ENCODE measurements around the gene WASF3.
A peak's percentile ranks its signal among the peaks of the same experiment; 100 is the strongest.

Gene WASF3

GRCh38 chr13:26646603-26647002 is 89.1 kb downstream of the WASF3 start:
- H3K4me3 ChIP-seq (ENCODE audit: low read length) = no peak overlapping the region
- no peak for DNase-seq (ENCODE audit: low read depth)
- no peak for TF ChIP-seq CTCF (conservative IDR thresholded peaks at IDR 0.05; ENCODE audit: low read depth, low read length)

DNA sequence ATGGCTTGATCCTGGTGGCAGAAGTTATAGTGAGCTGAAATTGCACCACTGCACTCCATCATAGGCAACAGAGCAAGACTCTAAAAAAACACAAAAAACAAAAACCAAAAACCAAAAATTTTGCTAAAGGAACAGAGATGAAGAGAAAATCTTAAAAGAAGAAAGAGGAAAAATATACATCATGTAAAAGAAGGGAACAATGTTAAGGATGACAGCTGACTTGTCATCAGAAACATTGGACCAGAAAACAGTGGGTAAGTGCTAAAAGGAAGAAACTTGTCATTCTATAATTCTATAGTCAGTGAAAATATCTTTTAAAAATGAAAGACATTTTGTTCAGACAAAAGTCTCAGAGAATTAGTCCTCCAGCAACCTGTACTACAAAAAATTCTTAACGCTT is 93.8 kb downstream of the WASF3 start:
- TF ChIP-seq CTCF (conservative IDR thresholded peaks at IDR 0.05; ENCODE audit: low read depth, low read length) = no peak

GRCh38 chr13:26653310-26653709 is 95.8 kb downstream of the WASF3 start:
- TF ChIP-seq CTCF (conservative IDR thresholded peaks at IDR 0.05; ENCODE audit: low read depth, low read length) = no peak
- no peak for DNase-seq (ENCODE audit: low read depth)
- no peak overlapping the region for H3K4me3 ChIP-seq (ENCODE audit: low read length)

More for the DNA sequence above, 93.8 kb downstream of the WASF3 start:
- H3K4me3 ChIP-seq (ENCODE audit: low read length) = no peak overlapping the region
- no peak for DNase-seq (ENCODE audit: low read depth)

- no peak overlapping the region for H3K4me3 ChIP-seq (ENCODE audit: low read length)
- TF ChIP-seq CTCF (conservative IDR thresholded peaks at IDR 0.05; ENCODE audit: low read depth, low read length) = no peak
- DNase-seq (ENCODE audit: low read depth) = no peak
Observed at GRCh38 chr13:26653842-26654241, 96.4 kb downstream of the WASF3 start.

GRCh38 chr13:26656919-26657318 is 99.4 kb downstream of the WASF3 start:
- peak; percentile 58 for TF ChIP-seq CTCF (conservative IDR thresholded peaks at IDR 0.05; ENCODE audit: low read depth, low read length)
- no peak for DNase-seq (ENCODE audit: low read depth)
- H3K4me3 ChIP-seq (ENCODE audit: low read length) = no peak overlapping the region

GRCh38 chr13:26658448-26659385 is 101.2 kb downstream of the WASF3 start:
- H3K4me3 ChIP-seq (ENCODE audit: low read length) = no peak overlapping the region
- DNase-seq (ENCODE audit: low read depth) = peak; percentile 83
- no peak for TF ChIP-seq CTCF (conservative IDR thresholded peaks at IDR 0.05; ENCODE audit: low read depth, low read length)

DNA sequence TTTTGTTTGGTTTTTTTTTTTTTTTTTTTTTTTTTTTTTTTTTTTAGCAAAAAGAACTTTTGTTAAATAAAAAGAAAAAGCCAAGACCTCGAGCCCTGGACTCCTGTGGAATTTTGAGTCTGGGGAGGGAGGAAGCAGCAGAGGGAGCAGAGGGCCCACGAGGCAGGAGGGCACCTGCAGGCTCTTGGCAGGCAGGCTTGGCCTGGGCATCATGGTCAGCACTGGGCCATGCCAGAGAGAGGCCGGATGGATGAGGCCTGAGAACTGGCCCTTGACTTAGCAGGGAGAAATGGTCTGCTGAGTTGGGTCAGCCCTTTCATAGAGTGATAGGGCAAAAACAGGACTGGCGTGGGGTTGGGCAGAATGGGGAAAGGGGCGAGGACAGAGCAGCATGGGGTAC is 102.7 kb downstream of the WASF3 start:
- H3K4me3 ChIP-seq (ENCODE audit: low read length) = no peak overlapping the region
- no peak for DNase-seq (ENCODE audit: low read depth)
- TF ChIP-seq CTCF (conservative IDR thresholded peaks at IDR 0.05; ENCODE audit: low read depth, low read length) = no peak

Data from retinal pigment epithelial cell (primary cell).